SU-DHL-6 (cell line): ENCODE measurements around the gene IRF2BP1.

Experiments used
- H2AFZ ChIP-seq: fragments of 200-600 bp; sonication (generic); 2 replicates; pipeline ENCODE4 v1.6.1; 2014; ENCODE audit warnings: low read depth, mild to moderate bottlenecking, moderate library complexity, mixed read lengths, antibody characterized with exemption, low read length; ENCODE audit not compliant: severe bottlenecking
- H3F3A ChIP-seq: fragments of 200-600 bp; shearing (Covaris generic); 2 replicates; pipeline ENCODE4 v1.6.0; 2016; ENCODE audit warnings: antibody characterized with exemption, mild to moderate bottlenecking; ENCODE audit not compliant: insufficient read depth
- H3K27ac ChIP-seq: fragments of 200-600 bp; sonication (generic); 2 replicates; pipeline ENCODE4 v1.5.1; 2016; ENCODE audit warnings: low read depth, mild to moderate bottlenecking, low read length, moderate library complexity, mixed read lengths
- H3K27me3 ChIP-seq: fragments of 200-600 bp; sonication (generic), shearing (Covaris generic); 2 replicates; pipeline ENCODE4 v1.6.0; 2014; ENCODE audit warnings: mild to moderate bottlenecking, low read length
- H3K36me3 ChIP-seq: fragments of 200-600 bp; sonication (generic); 2 replicates; pipeline ENCODE4 v1.6.1; 2014; ENCODE audit warnings: mild to moderate bottlenecking, low read length, mixed read lengths
- H3K4me2 ChIP-seq: fragments of 300-600, 200-600 bp; shearing (Covaris generic), sonication (generic); 2 replicates; pipeline ENCODE4 v1.6.0; 2014; ENCODE audit warnings: low read length, low read depth, mild to moderate bottlenecking; ENCODE audit not compliant: poor library complexity, severe bottlenecking
- H3K4me3 ChIP-seq: fragments of 200-600 bp; sonication (generic); 2 replicates; pipeline ENCODE4 v1.5.1; 2014; ENCODE audit warnings: antibody characterized with exemption, low read length, mild to moderate bottlenecking, mixed read lengths; ENCODE audit not compliant: insufficient read depth, poor library complexity, severe bottlenecking
- H3K79me2 ChIP-seq: fragments of 200-600 bp; sonication (generic); 2 replicates; pipeline ENCODE4 v1.6.1; 2014; ENCODE audit warnings: mild to moderate bottlenecking, low read length, moderate library complexity; ENCODE audit not compliant: insufficient read depth
- H3K9ac ChIP-seq: fragments of 200-600 bp; sonication (generic); 2 replicates; pipeline ENCODE4 v1.7.0; 2014; ENCODE audit warnings: mild to moderate bottlenecking, low read length
- H3K9me2 ChIP-seq: fragments of 200-600 bp; sonication (generic); replicated peaks from 2 replicates; pipeline ENCODE4 v1.6.1; 2014; ENCODE audit warnings: low read length; ENCODE audit not compliant: insufficient read depth
- H3K9me3 ChIP-seq: fragments of 200-600 bp; sonication (generic); 2 replicates; pipeline ENCODE4 v1.6.1; 2014; ENCODE audit warnings: low read length, mixed read lengths; ENCODE audit not compliant: insufficient read depth
- H4K20me1 ChIP-seq: fragments of 200-600 bp; sonication (generic); 2 replicates; pipeline ENCODE4 v1.6.1; 2014; ENCODE audit warnings: low read depth, mild to moderate bottlenecking, antibody characterized with exemption, low read length, moderate library complexity, mixed read lengths
- EZH2phosphoT487 ChIP-seq: fragments of 200-600 bp; sonication (generic), shearing (Covaris generic); conservative IDR thresholded peaks from 2 replicates; pipeline ENCODE4 v1.6.1; 2018; ENCODE audit warnings: mild to moderate bottlenecking, antibody characterized with exemption, low read length, moderate library complexity, mixed read lengths
- TF ChIP-seq, protein P1 (sequence below): fragments of 200-600 bp; sonication (generic); IDR thresholded peaks from one replicate; pipeline ENCODE4 v1.5.1; 2017; ENCODE audit warnings: antibody characterized with exemption, mild to moderate bottlenecking, low read length, moderate library complexity; ENCODE audit not compliant: insufficient read depth, poor library complexity, severe bottlenecking

The IRF2BP1 gene

DNA sequence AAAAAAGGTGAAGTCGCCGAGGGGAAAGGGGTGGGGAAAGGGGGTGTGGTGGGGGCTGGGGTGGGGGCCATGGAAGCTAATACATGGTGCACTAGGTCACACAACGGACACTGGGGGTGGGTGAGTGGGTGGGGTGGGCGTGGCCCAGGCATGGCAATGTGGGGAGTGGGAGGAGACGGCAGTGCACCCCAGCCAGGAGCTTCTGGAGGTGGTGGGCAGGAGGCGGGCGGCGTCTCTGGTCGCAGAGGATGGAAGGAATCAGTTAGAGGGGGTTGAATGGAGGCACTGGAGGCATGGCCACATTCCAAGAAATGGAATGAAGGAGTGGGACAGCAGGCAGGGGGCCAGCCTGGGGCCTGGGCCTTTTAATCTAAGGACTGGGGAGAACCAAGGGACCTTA, 47.8 kb upstream of the IRF2BP1 start:
- Histone ChIP-seq H3K9ac (no peak overlapping the region), H3K79me2 (no peaks in the 10 kb centered on the region), H2AFZ (no peak overlapping the region), H3K4me2 (no peak overlapping the region), H3K27ac (no peak overlapping the region), H3K27me3 (no peaks in the 10 kb centered on the region), H3K36me3 (no peaks in the 10 kb centered on the region), H3K9me2 (no peaks in the 10 kb centered on the region), H3F3A (no peaks in the 10 kb centered on the region), H3K9me3 (no peaks in the 10 kb centered on the region), H3K4me3 (no peak overlapping the region), H4K20me1 (no peaks in the 10 kb centered on the region)
- no peak for TF ChIP-seq EZH2phosphoT487
- TF ChIP-seq, protein P1, sequence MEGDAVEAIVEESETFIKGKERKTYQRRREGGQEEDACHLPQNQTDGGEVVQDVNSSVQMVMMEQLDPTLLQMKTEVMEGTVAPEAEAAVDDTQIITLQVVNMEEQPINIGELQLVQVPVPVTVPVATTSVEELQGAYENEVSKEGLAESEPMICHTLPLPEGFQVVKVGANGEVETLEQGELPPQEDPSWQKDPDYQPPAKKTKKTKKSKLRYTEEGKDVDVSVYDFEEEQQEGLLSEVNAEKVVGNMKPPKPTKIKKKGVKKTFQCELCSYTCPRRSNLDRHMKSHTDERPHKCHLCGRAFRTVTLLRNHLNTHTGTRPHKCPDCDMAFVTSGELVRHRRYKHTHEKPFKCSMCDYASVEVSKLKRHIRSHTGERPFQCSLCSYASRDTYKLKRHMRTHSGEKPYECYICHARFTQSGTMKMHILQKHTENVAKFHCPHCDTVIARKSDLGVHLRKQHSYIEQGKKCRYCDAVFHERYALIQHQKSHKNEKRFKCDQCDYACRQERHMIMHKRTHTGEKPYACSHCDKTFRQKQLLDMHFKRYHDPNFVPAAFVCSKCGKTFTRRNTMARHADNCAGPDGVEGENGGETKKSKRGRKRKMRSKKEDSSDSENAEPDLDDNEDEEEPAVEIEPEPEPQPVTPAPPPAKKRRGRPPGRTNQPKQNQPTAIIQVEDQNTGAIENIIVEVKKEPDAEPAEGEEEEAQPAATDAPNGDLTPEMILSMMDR: no peak

DNA sequence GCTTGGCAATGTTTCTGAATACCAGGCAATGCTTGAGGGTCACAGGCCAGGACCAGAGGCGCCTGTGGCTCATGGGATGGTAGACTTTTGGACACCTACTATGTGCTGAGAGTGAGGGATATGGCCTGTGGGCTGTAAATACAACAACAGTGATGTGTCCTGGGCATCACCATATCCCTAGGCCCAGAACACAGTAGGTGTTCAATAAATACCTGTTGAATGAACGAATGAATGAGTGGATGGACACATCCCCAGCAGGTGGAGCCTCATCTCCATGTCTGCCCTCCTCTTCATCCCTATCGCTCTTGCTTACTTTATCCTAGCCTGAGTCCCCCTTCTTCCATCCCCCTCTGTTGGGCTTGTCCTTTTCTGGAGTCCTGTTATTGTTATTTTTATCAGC, 45.1 kb upstream of the IRF2BP1 start:
- no peak overlapping the region for H3K4me3 ChIP-seq
- H3K27me3 ChIP-seq: no peaks in the 10 kb centered on the region
- H3K9me3 ChIP-seq: no peaks in the 10 kb centered on the region
- no peaks in the 10 kb centered on the region for H3K36me3 ChIP-seq
- H3F3A ChIP-seq: no peaks in the 10 kb centered on the region
- H3K4me2 ChIP-seq: no peak overlapping the region
- no peaks in the 10 kb centered on the region for H3K79me2 ChIP-seq
- no peaks in the 10 kb centered on the region for H4K20me1 ChIP-seq
- TF ChIP-seq, protein P1: no peak
- no peak for TF ChIP-seq EZH2phosphoT487
- H3K9ac ChIP-seq: no peak overlapping the region
- no peaks in the 10 kb centered on the region for H3K9me2 ChIP-seq
- no peak overlapping the region for H2AFZ ChIP-seq
- no peak overlapping the region for H3K27ac ChIP-seq

DNA sequence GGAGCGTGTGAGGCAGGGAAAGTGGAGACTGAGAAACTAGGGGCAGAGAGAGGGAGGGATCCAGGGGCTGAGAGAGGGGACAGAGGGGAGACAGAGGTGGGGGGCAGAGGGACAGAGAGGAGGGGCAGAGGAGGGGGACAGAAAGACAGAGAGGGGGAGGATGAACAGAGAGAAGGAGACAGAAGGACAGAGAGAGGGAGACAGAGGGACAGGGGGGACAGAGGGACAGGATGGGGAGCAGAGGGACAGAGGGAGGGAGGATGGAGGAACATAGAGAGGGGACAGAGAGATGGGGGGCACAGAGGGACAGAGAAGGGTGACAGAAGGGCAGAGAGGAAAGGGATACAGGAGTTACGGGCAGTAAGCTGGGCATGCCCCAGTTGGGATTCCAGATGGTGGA, 43.3 kb upstream of the IRF2BP1 start:
- H4K20me1 ChIP-seq: no peaks in the 10 kb centered on the region
- no peak overlapping the region for H3K4me2 ChIP-seq
- H3K27ac ChIP-seq: no peak overlapping the region
- no peak overlapping the region for H3K9ac ChIP-seq
- H3K9me2 ChIP-seq: no peaks in the 10 kb centered on the region
- H3K36me3 ChIP-seq: no peaks in the 10 kb centered on the region
- H3K9me3 ChIP-seq: no peaks in the 10 kb centered on the region
- no peak overlapping the region for H2AFZ ChIP-seq
- no peaks in the 10 kb centered on the region for H3K27me3 ChIP-seq
- no peak overlapping the region for H3K4me3 ChIP-seq
- H3K79me2 ChIP-seq: no peaks in the 10 kb centered on the region
- H3F3A ChIP-seq: no peaks in the 10 kb centered on the region
- TF ChIP-seq EZH2phosphoT487: no peak
- TF ChIP-seq, protein P1: no peak
